B cell (primary cell): ENCODE data around the gene STK24. TPM values are rescaled to one million over a fixed set of nuclear protein-coding genes. Genes with fewer than 3 reads are reported as not detected.

ENCODE experiments used
- ATAC-seq: fragments of 200-7000 bp; cut with Tn5 transposase; one replicate; pipeline ENCODE4 v1.10.0; 2021; ENCODE audit warnings: low read depth, mild to moderate bottlenecking, moderate number of reproducible peaks, moderate library complexity
- CTCF ChIA-PET: fragments of 350-600 bp; sonication (Branson Sonifier 250); formaldehyde crosslinking; loops from one replicate; lab custom pipeline; 2021; ENCODE audit warnings: antibody characterized with exemption, inconsistent platforms; lab: Charles Lee
- POLR2A ChIA-PET: fragments of 350-600 bp; sonication (Branson Sonifier 250); formaldehyde crosslinking; loops from one replicate; lab custom pipeline; 2021; ENCODE audit warnings: antibody characterized with exemption; lab: Charles Lee
- DNase-seq: peaks from one replicate; pipeline ENCODE4 v3.0.0; 2013
- H2AFZ ChIP-seq: 2 replicates; pipeline ENCODE4 v1.6.1; 2012; ENCODE audit warnings: mild to moderate bottlenecking, low read depth, low read length; ENCODE audit not compliant: insufficient read depth, poor library complexity, severe bottlenecking
- H3K27ac ChIP-seq, 2 donors: 1 replicate in 1 of 2; 2 replicates in 1 of 2; pipeline ENCODE4 v1.5.1; 2012 to 2013; ENCODE audit warnings: low read length in 2 of 2, mild to moderate bottlenecking in 2 of 2, moderate library complexity in 1 of 2
- H3K27me3 ChIP-seq, 4 experiments: fragments of 200-600 bp in 1 of 4; sonication (generic) in 1 of 4; replicated peaks in 1 of 4; 1 replicate in 2 of 4; 2 replicates in 2 of 4; pipeline versions ENCODE4 v1.6.1 to v1.7.0; 2013 to 2016; ENCODE audit warnings: low read length in 3 of 4, mild to moderate bottlenecking in 2 of 4, mixed read lengths in 1 of 4, moderate library complexity in 1 of 4; ENCODE audit not compliant: insufficient read depth in 4 of 4, control insufficient read depth in 3 of 4; ENCODE audit errors: control extremely low read depth in 1 of 4
- H3K36me3 ChIP-seq, 2 experiments: replicated peaks in 1 of 2; 1 replicate in 1 of 2; 2 replicates in 1 of 2; pipeline versions ENCODE4 v1.6.1 to v1.7.1; 2013; ENCODE audit warnings: low read length in 1 of 2; ENCODE audit not compliant: insufficient read depth in 2 of 2, control insufficient read depth in 1 of 2; ENCODE audit errors: control extremely low read depth in 1 of 2, extremely low read depth in 1 of 2
- H3K4me1 ChIP-seq, 2 donors: fragments of 200-600 bp in 1 of 2; sonication (generic) in 1 of 2; 1 replicate in 1 of 2; 2 replicates in 1 of 2; pipeline versions ENCODE4 v1.5.1 to v1.6.1; 2013 to 2017; ENCODE audit warnings: low read length in 2 of 2; ENCODE audit not compliant: control insufficient read depth in 2 of 2, insufficient read depth in 2 of 2
- H3K4me2 ChIP-seq: replicated peaks from 2 replicates; pipeline ENCODE3; 2012; ENCODE audit warnings: mild to moderate bottlenecking, low read depth, low read length; ENCODE audit not compliant: poor library complexity, severe bottlenecking
- H3K4me3 ChIP-seq, 5 experiments: fragments of 200-600 bp in 1 of 5; sonication (generic) in 1 of 5; 1 replicate in 3 of 5; 2 replicates in 2 of 5; pipeline versions ENCODE4 v1.5.1 to v1.7.0; 2011 to 2016; ENCODE audit warnings: low read length in 4 of 5, mild to moderate bottlenecking in 4 of 5, low read depth in 2 of 5, control low read depth in 1 of 5, moderate library complexity in 1 of 5; ENCODE audit not compliant: insufficient read depth in 1 of 5; ENCODE audit errors: control extremely low read depth in 1 of 5, extremely low read depth in 1 of 5
- H3K79me2 ChIP-seq: fragments of 200-600 bp; sonication (generic); one replicate; pipeline ENCODE4 v1.6.0; 2016; ENCODE audit warnings: low read length; ENCODE audit not compliant: control insufficient read depth, insufficient read depth
- H3K9ac ChIP-seq: fragments of 200-600 bp; sonication (generic); 2 replicates; pipeline ENCODE4 v1.6.1; 2017; ENCODE audit warnings: mild to moderate bottlenecking, low read length, moderate library complexity
- H3K9me3 ChIP-seq, 3 donors: one replicate each; pipeline versions ENCODE4 v1.6.1 to v1.7.1; 2013; ENCODE audit warnings: low read length in 2 of 3; ENCODE audit not compliant: control insufficient read depth in 2 of 3, insufficient read depth in 1 of 3; ENCODE audit errors: control extremely low read depth in 1 of 3
- H4K20me1 ChIP-seq: 2 replicates; pipeline ENCODE4 v1.6.0; 2012; ENCODE audit warnings: mild to moderate bottlenecking, low read length; ENCODE audit not compliant: insufficient read depth, control insufficient read depth, poor library complexity, severe bottlenecking
- H3K27ac Mint-ChIP-seq: one replicate; pipeline ENCODE4 v1.8.0; 2021; ENCODE audit warnings: mixed read lengths
- H3K27me3 Mint-ChIP-seq: one replicate; pipeline ENCODE4 v1.8.0; 2021; ENCODE audit warnings: mixed read lengths
- H3K4me1 Mint-ChIP-seq: one replicate; pipeline ENCODE4 v1.8.0; 2021; ENCODE audit warnings: mixed read lengths
- H3K4me3 Mint-ChIP-seq: one replicate; pipeline ENCODE4 v1.8.0; 2021; ENCODE audit warnings: mixed read lengths
- H3K9me3 Mint-ChIP-seq: one replicate; pipeline ENCODE4 v1.8.0; 2022; ENCODE audit warnings: mixed read lengths; ENCODE audit not compliant: insufficient read depth
- CTCF ChIP-seq: fragments of 200-600 bp; IDR thresholded peaks from one replicate; pipeline ENCODE4 v1.8.0; 2022; ENCODE audit warnings: antibody characterized with exemption, mild to moderate bottlenecking
- EZH2 ChIP-seq: IDR thresholded peaks from 2 replicates; pipeline ENCODE4 v1.6.1; 2012; ENCODE audit warnings: borderline replicate concordance, low read depth, mild to moderate bottlenecking, moderate library complexity, low read length; ENCODE audit not compliant: insufficient read depth, poor library complexity, severe bottlenecking
- WGBS: methylation state at CpG from one replicate; pipeline ENCODE4 v1.1.5; 2013; ENCODE audit warnings: missing lambda C conversion rate; ENCODE audit not compliant: insufficient coverage; 5-methylcytosine and 5-hydroxymethylcytosine counted together
- intact Hi-C: fragments of 100-400 bp; cut with micrococcal nuclease; formaldehyde crosslinking; loops from one replicate; pipeline ENCODE4 v1.10.0; 2022
- polyA plus RNA-seq: library from polyadenylated mRNA; depleted of rRNA; stranded (reverse); fragments of >200 nt; gene quantifications from 2 replicates; pipeline ENCODE4 v1.2.3, GENCODE V29; 2012
- total RNA-seq, 2 donors: library from RNA; stranded (reverse); fragments of 120-200 nt in 1 of 2; gene quantifications; 1 replicate in 1 of 2; 2 replicates in 1 of 2; pipeline versions ENCODE4 v1.2.3 to v1.2.4, GENCODE V29; 2013 to 2022

STK24 gene
- total and polyA plus RNA-seq, 2 donors (not counting 1 experiment from before 2014, with no cell fraction given), result 47.2 to 117 TPM

GRCh38 chr13:98521461-98522247 lies 55.3 kb downstream of the STK24 start:
- H3K4me1 Mint-ChIP-seq, result peaks cover 94% of the 10 kb centered on the region
- ChIA-PET POLR2A (no interaction called here), CTCF (interaction anchor here (1.5 kb wide), 1 partner anchor 76 kb away, joined by 3 read pairs; no protein-coding TSS in a partner anchor)

More at GRCh38 chr13:98521461-98522247, 55.3 kb downstream of the STK24 start:
- DNase-seq (no peak), ATAC-seq (no peak)
- H3K27me3 ChIP-seq, result no peaks in the 10 kb centered on the region
- H3K27ac ChIP-seq, result peak overlapping the region in 1 of 2 donors; percentile 45
- H3K9ac ChIP-seq, result no peak overlapping the region
- no peaks in the 10 kb centered on the region for H3K27me3 Mint-ChIP-seq
- WGBS, result 99% methylated on average over 17 of the region's 20 CpGs
- peaks cover 2 to 7% of the 10 kb centered on the region in 2 experiments for H3K36me3 ChIP-seq
- no peaks in the 10 kb centered on the region for H3K9me3 Mint-ChIP-seq
- H3K4me2 ChIP-seq, result no peak overlapping the region
- no peak overlapping the region for H3K4me3 ChIP-seq
- H3K9me3 ChIP-seq, result no peaks in the 10 kb centered on the region
- H2AFZ ChIP-seq, result no peak overlapping the region
- H4K20me1 ChIP-seq, result peaks cover 68% of the 10 kb centered on the region
- intact Hi-C loops, result loop anchor here (5.0 kb wide), 1 partner anchor 34 kb away; no protein-coding TSS in a partner anchor
- peaks cover 86% of the 10 kb centered on the region for H3K79me2 ChIP-seq
- H3K4me3 Mint-ChIP-seq, result no peak overlapping the region
- H3K27ac Mint-ChIP-seq, result peak overlapping the region; percentile 58
- TF ChIP-seq CTCF, result no peak
- no peak for TF ChIP-seq EZH2
- peaks cover 47 to 61% of the 10 kb centered on the region in 2 donors for H3K4me1 ChIP-seq
